ENCODE results near the gene CTSW.

The CTSW gene

GRCh38 chr11:65919141-65919572 lies 39.5 kb downstream of the CTSW start, which contains the start of gene DRAP1:
DRAP1 (plus strand) TSS chr11:65919426; CDS start chr11:65919502, 76 bp downstream.
- H3K27ac ChIP-seq (ENCODE audit: poor library complexity, severe bottlenecking): peak within 1 kb of the TSS; percentile 98
- no peaks in the 10 kb centered on the region for H3K9me3 ChIP-seq (ENCODE audit: severe bottlenecking)
- peak; percentile 98 for DNase-seq (ENCODE audit: low spot score)
- peak; percentile 69 for ATAC-seq (ENCODE audit: low read depth)
- peaks cover 44% of the 10 kb centered on the region for H3K4me1 ChIP-seq (ENCODE audit: insufficient read depth, poor library complexity, severe bottlenecking)
- H3K27me3 ChIP-seq (ENCODE audit: insufficient read depth, poor library complexity, severe bottlenecking): no peaks in the 10 kb centered on the region
- H3K36me3 ChIP-seq (ENCODE audit: low read depth): peaks cover 51% of the 10 kb centered on the region
- TF ChIP-seq, protein P1, sequence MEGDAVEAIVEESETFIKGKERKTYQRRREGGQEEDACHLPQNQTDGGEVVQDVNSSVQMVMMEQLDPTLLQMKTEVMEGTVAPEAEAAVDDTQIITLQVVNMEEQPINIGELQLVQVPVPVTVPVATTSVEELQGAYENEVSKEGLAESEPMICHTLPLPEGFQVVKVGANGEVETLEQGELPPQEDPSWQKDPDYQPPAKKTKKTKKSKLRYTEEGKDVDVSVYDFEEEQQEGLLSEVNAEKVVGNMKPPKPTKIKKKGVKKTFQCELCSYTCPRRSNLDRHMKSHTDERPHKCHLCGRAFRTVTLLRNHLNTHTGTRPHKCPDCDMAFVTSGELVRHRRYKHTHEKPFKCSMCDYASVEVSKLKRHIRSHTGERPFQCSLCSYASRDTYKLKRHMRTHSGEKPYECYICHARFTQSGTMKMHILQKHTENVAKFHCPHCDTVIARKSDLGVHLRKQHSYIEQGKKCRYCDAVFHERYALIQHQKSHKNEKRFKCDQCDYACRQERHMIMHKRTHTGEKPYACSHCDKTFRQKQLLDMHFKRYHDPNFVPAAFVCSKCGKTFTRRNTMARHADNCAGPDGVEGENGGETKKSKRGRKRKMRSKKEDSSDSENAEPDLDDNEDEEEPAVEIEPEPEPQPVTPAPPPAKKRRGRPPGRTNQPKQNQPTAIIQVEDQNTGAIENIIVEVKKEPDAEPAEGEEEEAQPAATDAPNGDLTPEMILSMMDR (IDR thresholded peaks at IDR 0.05; ENCODE audit: poor library complexity, severe bottlenecking): no peak
- peak within 1 kb of the TSS; percentile 80 for H3K4me3 ChIP-seq (ENCODE audit: severe bottlenecking)

DNA sequence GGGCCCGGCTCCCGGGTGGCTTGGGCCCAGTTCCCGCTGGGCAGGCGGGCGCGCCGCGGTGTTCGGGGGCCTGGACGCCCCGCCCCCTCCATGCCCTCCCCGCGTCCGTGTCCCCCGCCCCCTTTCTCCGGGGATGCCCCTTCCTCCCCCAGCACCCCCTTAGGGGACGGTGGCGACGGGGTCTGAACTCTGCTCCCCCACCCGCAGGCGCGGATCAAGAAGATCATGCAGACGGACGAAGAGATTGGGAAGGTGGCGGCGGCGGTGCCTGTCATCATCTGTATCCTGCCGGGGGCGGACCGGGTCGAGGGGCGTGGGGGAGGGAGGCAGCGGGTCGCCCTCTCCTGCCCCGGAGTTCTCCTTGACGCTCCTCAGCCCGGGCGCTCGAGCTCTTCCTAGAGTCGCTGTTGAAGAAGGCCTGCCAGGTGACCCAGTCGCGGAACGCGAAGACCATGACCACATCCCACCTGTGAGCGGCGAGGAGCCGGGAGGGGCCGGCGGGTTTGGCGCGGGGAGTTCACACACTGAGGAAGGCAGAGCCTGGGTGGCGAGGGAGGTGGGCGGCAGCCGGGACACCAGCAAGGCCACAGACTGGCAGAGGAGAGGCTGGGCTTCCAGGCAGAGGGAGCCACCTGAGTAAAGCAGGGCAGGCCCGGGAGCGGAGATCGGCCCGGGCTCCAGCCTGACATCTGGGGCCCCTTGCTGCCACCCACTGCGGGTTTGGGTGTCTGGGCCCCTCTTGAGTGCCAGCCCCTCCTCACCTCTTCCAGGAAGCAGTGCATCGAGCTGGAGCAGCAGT lies 40.1 kb downstream of the CTSW start:
- Histone ChIP-seq H3K4me3 (ENCODE audit: severe bottlenecking) (peak overlapping the region; percentile 80), H3K9me3 (ENCODE audit: severe bottlenecking) (no peaks in the 10 kb centered on the region), H3K27ac (ENCODE audit: poor library complexity, severe bottlenecking) (peak overlapping the region; percentile 98), H3K36me3 (ENCODE audit: low read depth) (peaks cover 51% of the 10 kb centered on the region), H3K27me3 (ENCODE audit: insufficient read depth, poor library complexity, severe bottlenecking) (no peaks in the 10 kb centered on the region), H3K4me1 (ENCODE audit: insufficient read depth, poor library complexity, severe bottlenecking) (peaks cover 41% of the 10 kb centered on the region)
- ATAC-seq (ENCODE audit: low read depth) (peak; percentile 1), DNase-seq (ENCODE audit: low spot score) (no peak)
- TF ChIP-seq, protein P1 (IDR thresholded peaks at IDR 0.05; ENCODE audit: poor library complexity, severe bottlenecking): no peak

GRCh38 chr11:65920372-65920802 lies 40.8 kb downstream of the CTSW start:
- ATAC-seq (ENCODE audit: low read depth): no peak
- Histone ChIP-seq H3K36me3 (ENCODE audit: low read depth) (peaks cover 51% of the 10 kb centered on the region), H3K9me3 (ENCODE audit: severe bottlenecking) (no peaks in the 10 kb centered on the region), H3K4me3 (ENCODE audit: severe bottlenecking) (peak overlapping the region; percentile 80), H3K27ac (ENCODE audit: poor library complexity, severe bottlenecking) (peak overlapping the region; percentile 98), H3K27me3 (ENCODE audit: insufficient read depth, poor library complexity, severe bottlenecking) (no peaks in the 10 kb centered on the region), H3K4me1 (ENCODE audit: insufficient read depth, poor library complexity, severe bottlenecking) (peaks cover 34% of the 10 kb centered on the region)
- DNase-seq (ENCODE audit: low spot score): no peak
- TF ChIP-seq, protein P1 (IDR thresholded peaks at IDR 0.05; ENCODE audit: poor library complexity, severe bottlenecking): no peak

DNA sequence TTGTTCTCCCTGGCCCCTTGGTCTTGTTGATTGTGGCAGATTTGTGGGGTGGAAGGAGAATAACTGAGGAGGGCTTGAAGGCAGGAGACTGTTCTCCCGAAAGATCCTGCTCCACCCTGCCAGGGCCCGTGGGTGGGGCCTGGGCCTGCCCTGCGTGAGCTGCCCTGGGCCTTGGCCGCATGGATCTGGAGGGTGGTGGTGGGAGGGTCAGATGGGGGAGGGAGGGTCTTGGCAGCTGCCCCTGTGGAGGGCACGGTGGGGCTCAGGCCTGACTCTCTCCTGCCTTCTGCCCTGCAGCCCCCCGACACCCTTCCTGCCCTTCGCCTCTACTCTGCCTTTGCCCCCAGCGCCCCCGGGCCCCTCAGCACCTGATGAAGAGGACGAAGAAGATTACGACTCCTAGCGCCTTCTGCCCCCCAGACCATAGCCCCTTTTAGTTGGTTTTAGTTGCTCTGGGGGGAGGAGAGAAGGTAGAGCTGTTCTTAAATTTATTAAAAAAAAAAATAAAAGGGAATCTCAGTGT lies 41.5 kb downstream of the CTSW start:
- Histone ChIP-seq H3K4me1 (ENCODE audit: insufficient read depth, poor library complexity, severe bottlenecking) (peaks cover 29% of the 10 kb centered on the region), H3K36me3 (ENCODE audit: low read depth) (peaks cover 51% of the 10 kb centered on the region), H3K27me3 (ENCODE audit: insufficient read depth, poor library complexity, severe bottlenecking) (no peaks in the 10 kb centered on the region), H3K9me3 (ENCODE audit: severe bottlenecking) (no peaks in the 10 kb centered on the region), H3K4me3 (ENCODE audit: severe bottlenecking) (no peak overlapping the region), H3K27ac (ENCODE audit: poor library complexity, severe bottlenecking) (peak overlapping the region; percentile 98)
- DNase-seq (ENCODE audit: low spot score): no peak
- TF ChIP-seq, protein P1 (IDR thresholded peaks at IDR 0.05; ENCODE audit: poor library complexity, severe bottlenecking): no peak
- no peak for ATAC-seq (ENCODE audit: low read depth)
